H9 (cell line): ENCODE measurements around the gene TRAPPC2B. TPM values are rescaled to one million over a fixed set of nuclear protein-coding genes. Genes with fewer than 3 reads are reported as not detected.

Experiments
- DNase-seq: peaks from one replicate; pipeline ENCODE4 v3.0.0-alpha.2; 2017
- H2AFZ ChIP-seq: one replicate; pipeline ENCODE4 v1.6.1; 2013; ENCODE audit warnings: mild to moderate bottlenecking, low read length, control low read depth, moderate library complexity
- H2AK5ac ChIP-seq: 2 replicates; pipeline ENCODE4 v1.6.1; 2013; ENCODE audit warnings: low read length, control low read depth, mixed read lengths; ENCODE audit not compliant: insufficient read length
- H2BK120ac ChIP-seq: one replicate; pipeline ENCODE4 v1.6.1; 2013; ENCODE audit warnings: low read depth, mild to moderate bottlenecking, low read length, control low read depth, inconsistent platforms; ENCODE audit not compliant: poor library complexity, severe bottlenecking
- H2BK12ac ChIP-seq: 2 replicates; pipeline ENCODE4 v1.6.1; 2013; ENCODE audit warnings: low read length, control low read depth, mixed read lengths, low read depth; ENCODE audit not compliant: insufficient read length
- H2BK15ac ChIP-seq: 2 replicates; pipeline ENCODE4 v1.6.1; 2013; ENCODE audit warnings: low read depth, low read length, control low read depth
- H2BK20ac ChIP-seq: one replicate; pipeline ENCODE4 v1.6.1; 2013; ENCODE audit warnings: low read depth, mild to moderate bottlenecking, low read length, control low read depth, inconsistent platforms; ENCODE audit not compliant: poor library complexity, severe bottlenecking
- H2BK5ac ChIP-seq: 2 replicates; pipeline ENCODE4 v1.6.1; 2013; ENCODE audit warnings: low read length, control low read depth, mixed read lengths; ENCODE audit not compliant: insufficient read length
- H3K14ac ChIP-seq: 2 replicates; pipeline ENCODE4 v1.6.1; 2013; ENCODE audit warnings: low read length, control low read depth; ENCODE audit not compliant: insufficient read depth
- H3K18ac ChIP-seq: 2 replicates; pipeline ENCODE4 v1.6.1; 2013; ENCODE audit warnings: low read depth, mild to moderate bottlenecking, mixed read lengths, low read length, control low read depth; ENCODE audit not compliant: insufficient read length
- H3K23ac ChIP-seq: 2 replicates; pipeline ENCODE4 v1.6.1; 2013; ENCODE audit warnings: low read length, control low read depth, mixed read lengths, low read depth; ENCODE audit not compliant: insufficient read length
- H3K23me2 ChIP-seq: 2 replicates; pipeline ENCODE4 v1.6.1; 2013; ENCODE audit warnings: low read depth, mild to moderate bottlenecking, mixed read lengths, low read length, control low read depth; ENCODE audit not compliant: insufficient read length, poor library complexity, severe bottlenecking
- H3K27ac ChIP-seq: 2 replicates; pipeline ENCODE4 v1.5.1; 2013; ENCODE audit warnings: low read length, control low read depth, mixed read lengths, low read depth; ENCODE audit not compliant: insufficient read length
- H3K27me3 ChIP-seq: 2 replicates; pipeline ENCODE4 v1.6.1; 2013; ENCODE audit warnings: low read length, control low read depth, inconsistent platforms; ENCODE audit not compliant: insufficient read depth
- H3K4ac ChIP-seq: 2 replicates; pipeline ENCODE4 v1.6.1; 2013; ENCODE audit warnings: low read depth, mild to moderate bottlenecking, control low read depth, inconsistent platforms, low read length, moderate library complexity
- H3K4me1 ChIP-seq: 2 replicates; pipeline ENCODE4 v1.6.1; 2013; ENCODE audit warnings: low read length, control low read depth, inconsistent platforms; ENCODE audit not compliant: insufficient read depth
- H3K4me2 ChIP-seq: 2 replicates; pipeline ENCODE4 v1.6.1; 2013; ENCODE audit warnings: low read length, control low read depth, mixed read lengths; ENCODE audit not compliant: insufficient read length, insufficient read depth
- H3K56ac ChIP-seq: 2 replicates; pipeline ENCODE4 v1.6.1; 2013; ENCODE audit warnings: low read depth, mild to moderate bottlenecking, mixed read lengths, low read length, control low read depth; ENCODE audit not compliant: insufficient read length
- H3K79me1 ChIP-seq: 2 replicates; pipeline ENCODE4 v1.6.1; 2013; ENCODE audit warnings: low read depth, mild to moderate bottlenecking, moderate library complexity, low read length, control low read depth, inconsistent platforms; ENCODE audit not compliant: insufficient read depth, poor library complexity, severe bottlenecking
- H3K79me2 ChIP-seq: 2 replicates; pipeline ENCODE4 v1.6.1; 2013; ENCODE audit warnings: low read length, control low read depth, inconsistent platforms; ENCODE audit not compliant: insufficient read depth
- H3K9ac ChIP-seq: 2 replicates; pipeline ENCODE4 v1.6.1; 2013; ENCODE audit warnings: low read length, control low read depth, mixed read lengths; ENCODE audit not compliant: insufficient read length; ENCODE audit errors: extremely low read depth
- H3K9me3 ChIP-seq: one replicate; pipeline ENCODE4 v1.6.1; 2013; ENCODE audit warnings: low read depth, low read length, inconsistent platforms; ENCODE audit not compliant: control insufficient read depth
- H3T11ph ChIP-seq: one replicate; pipeline ENCODE4 v1.6.1; 2013; ENCODE audit warnings: mild to moderate bottlenecking, low read length, control low read depth, inconsistent platforms
- H4K20me1 ChIP-seq: one replicate; pipeline ENCODE4 v1.6.1; 2013; ENCODE audit not compliant: control insufficient read depth, insufficient read length, insufficient read depth
- H4K5ac ChIP-seq: 2 replicates; pipeline ENCODE4 v1.6.1; 2013; ENCODE audit warnings: low read depth, mild to moderate bottlenecking, mixed read lengths, low read length, control low read depth; ENCODE audit not compliant: insufficient read length
- H4K8ac ChIP-seq: replicated peaks from 2 replicates; pipeline ENCODE4 v1.6.1; 2013; ENCODE audit warnings: low read length, control low read depth, mixed read lengths, low read depth; ENCODE audit not compliant: insufficient read length
- H4K91ac ChIP-seq: 2 replicates; pipeline ENCODE4 v1.6.1; 2013; ENCODE audit warnings: low read depth, mild to moderate bottlenecking, moderate library complexity, mixed read lengths, low read length, control low read depth; ENCODE audit not compliant: insufficient read length
- H3K27ac Mint-ChIP-seq, 3 experiments: 2 replicates in 2 of 3; 3 replicates in 1 of 3; pipeline ENCODE4 v1.8.0; 2020 to 2021; ENCODE audit warnings: mixed read lengths in 3 of 3, mild to moderate bottlenecking in 1 of 3, moderate library complexity in 1 of 3
- H3K27me3 Mint-ChIP-seq: 2 replicates; pipeline ENCODE4 v1.8.0; 2021; ENCODE audit warnings: low read depth, mild to moderate bottlenecking, moderate library complexity, mixed read lengths
- H3K36me3 Mint-ChIP-seq, 3 experiments: 2 replicates in 2 of 3; 3 replicates in 1 of 3; pipeline ENCODE4 v1.8.0; 2020 to 2021; ENCODE audit warnings: low read depth in 3 of 3, mixed read lengths in 3 of 3; ENCODE audit not compliant: insufficient read depth in 1 of 3
- H3K4me1 Mint-ChIP-seq, 2 experiments: 2 replicates each; pipeline ENCODE4 v1.8.0; 2020; ENCODE audit warnings: mixed read lengths in 2 of 2
- H3K4me3 Mint-ChIP-seq, 2 experiments: 2 replicates in 1 of 2; 3 replicates in 1 of 2; pipeline ENCODE4 v1.8.0; 2020 to 2021; ENCODE audit warnings: mild to moderate bottlenecking in 2 of 2, mixed read lengths in 2 of 2, moderate library complexity in 1 of 2
- H3K9me3 Mint-ChIP-seq, 2 experiments: 2 replicates in 1 of 2; 3 replicates in 1 of 2; pipeline ENCODE4 v1.8.0; 2020; ENCODE audit warnings: mild to moderate bottlenecking in 2 of 2, mixed read lengths in 2 of 2, moderate library complexity in 1 of 2
- WGBS: extraction: QIAGEN DNeasy Blood & Tissue Kit; methylation state at CpG from one replicate; pipeline ENCODE4 v1.1.7; 2013; ENCODE audit warnings: missing lambda C conversion rate, low lambda C conversion rate, mixed read lengths; ENCODE audit not compliant: insufficient read length; ENCODE audit errors: extremely low coverage; 5-methylcytosine and 5-hydroxymethylcytosine counted together
- total RNA-seq: library from RNA; stranded (reverse); gene quantifications from 2 replicates; pipeline ENCODE4 v1.2.1, GENCODE V29; 2021
- TF ChIP-seq, protein P1 (sequence below): fragments of 200-600 bp; sonication (generic); conservative IDR thresholded peaks from 3 replicates; pipeline ENCODE4 v1.8.0; 2021; ENCODE audit warnings: antibody characterized with exemption, mild to moderate bottlenecking

The TRAPPC2B gene
- total RNA-seq, 1 experiment from 2014 or later, result 12.4 TPM

DNA sequence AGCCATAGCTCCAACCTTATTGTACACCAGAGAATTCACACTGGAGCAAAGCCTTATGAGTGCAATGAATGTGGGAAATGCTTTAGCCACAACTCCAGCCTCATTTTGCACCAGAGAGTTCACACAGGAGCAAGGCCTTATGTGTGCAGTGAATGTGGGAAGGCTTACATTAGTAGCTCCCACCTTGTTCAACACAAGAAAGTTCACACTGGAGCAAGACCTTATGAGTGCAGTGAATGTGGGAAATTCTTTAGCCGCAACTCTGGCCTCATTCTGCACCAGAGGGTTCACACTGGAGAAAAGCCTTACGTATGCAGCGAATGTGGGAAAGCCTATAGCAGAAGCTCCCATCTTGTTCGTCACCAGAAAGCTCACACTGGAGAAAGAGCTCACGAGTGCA, 5.9 kb upstream of the TRAPPC2B start:
- no CpG with 5 or more reads among the region's 5 CpGs for WGBS
- Mint-ChIP-seq H3K36me3 (peaks cover 27 to 56% (median 46%) of the 10 kb centered on the region in 3 experiments; a peak in 6 of 7 replicates), H3K27ac (no peak overlapping the region), H3K27me3 (no peaks in the 10 kb centered on the region), H3K9me3 (no peaks in the 10 kb centered on the region), H3K4me3 (no peak overlapping the region), H3K4me1 (peaks cover 1 to 7% of the 10 kb centered on the region in 2 experiments)
- no peak overlapping the region for H2BK20ac ChIP-seq
- H3K4me2 ChIP-seq, result no peak overlapping the region
- H3K4me1 ChIP-seq, result no peaks in the 10 kb centered on the region
- peaks cover 2% of the 10 kb centered on the region; the same call in 1 of the 2 replicates for H3K79me2 ChIP-seq
- H3K79me1 ChIP-seq, result peaks cover 3% of the 10 kb centered on the region
- no peak overlapping the region for H3K14ac ChIP-seq
- H4K8ac ChIP-seq, result no peak overlapping the region
- H3K27me3 ChIP-seq, result no peaks in the 10 kb centered on the region
- H2BK12ac ChIP-seq, result no peak overlapping the region
- TF ChIP-seq, protein P1, sequence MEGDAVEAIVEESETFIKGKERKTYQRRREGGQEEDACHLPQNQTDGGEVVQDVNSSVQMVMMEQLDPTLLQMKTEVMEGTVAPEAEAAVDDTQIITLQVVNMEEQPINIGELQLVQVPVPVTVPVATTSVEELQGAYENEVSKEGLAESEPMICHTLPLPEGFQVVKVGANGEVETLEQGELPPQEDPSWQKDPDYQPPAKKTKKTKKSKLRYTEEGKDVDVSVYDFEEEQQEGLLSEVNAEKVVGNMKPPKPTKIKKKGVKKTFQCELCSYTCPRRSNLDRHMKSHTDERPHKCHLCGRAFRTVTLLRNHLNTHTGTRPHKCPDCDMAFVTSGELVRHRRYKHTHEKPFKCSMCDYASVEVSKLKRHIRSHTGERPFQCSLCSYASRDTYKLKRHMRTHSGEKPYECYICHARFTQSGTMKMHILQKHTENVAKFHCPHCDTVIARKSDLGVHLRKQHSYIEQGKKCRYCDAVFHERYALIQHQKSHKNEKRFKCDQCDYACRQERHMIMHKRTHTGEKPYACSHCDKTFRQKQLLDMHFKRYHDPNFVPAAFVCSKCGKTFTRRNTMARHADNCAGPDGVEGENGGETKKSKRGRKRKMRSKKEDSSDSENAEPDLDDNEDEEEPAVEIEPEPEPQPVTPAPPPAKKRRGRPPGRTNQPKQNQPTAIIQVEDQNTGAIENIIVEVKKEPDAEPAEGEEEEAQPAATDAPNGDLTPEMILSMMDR, result no peak
- no peak overlapping the region for H2BK5ac ChIP-seq
- H3K23ac ChIP-seq, result no peak overlapping the region
- H4K91ac ChIP-seq, result no peak overlapping the region
- H2BK15ac ChIP-seq, result no peak overlapping the region
- H2BK120ac ChIP-seq, result no peak overlapping the region
- no peak overlapping the region for H2AFZ ChIP-seq
- H2AK5ac ChIP-seq, result no peak overlapping the region
- no peak overlapping the region for H3K4ac ChIP-seq
- H3K23me2 ChIP-seq, result no peaks in the 10 kb centered on the region
- no peak overlapping the region for H3K9ac ChIP-seq
- no peak overlapping the region for H3K18ac ChIP-seq
- H3K56ac ChIP-seq, result no peak overlapping the region
- H3T11ph ChIP-seq, result no peak overlapping the region
- DNase-seq, result no peak
- no peaks in the 10 kb centered on the region for H3K9me3 ChIP-seq
- H3K27ac ChIP-seq, result no peak overlapping the region
- H4K5ac ChIP-seq, result no peak overlapping the region
- H4K20me1 ChIP-seq, result no peaks in the 10 kb centered on the region
